ENCODE measurements around the gene USP17L18. TPM values are rescaled to one million over a fixed set of nuclear protein-coding genes. Genes with fewer than 3 reads are reported as not detected.
"Not testable (repeated sequence)": the region's sequence is repeated elsewhere in the genome, so short reads cannot be mapped to it uniquely, and the experiment has no call there.

The USP17L18 gene
- total RNA-seq (2016; rRNA removed; fragmentation: Illumina TruSeq; extraction: Trizol) = not detected in 2 replicates
- not detected in 2 replicates for total RNA-seq (2016; cell fraction: cytosol; rRNA removed; fragmentation: Illumina TruSeq; extraction: Trizol; ENCODE audit: low read depth)
- total RNA-seq (2016; cell fraction: insoluble cytoplasmic fraction; rRNA removed; fragmentation: Illumina TruSeq; extraction: Trizol) = not detected in 2 replicates
- total RNA-seq (2016; cell fraction: membrane; rRNA removed; fragmentation: Illumina TruSeq; extraction: Trizol) = not detected in 2 replicates
- total RNA-seq (2016; cell fraction: nucleus; rRNA removed; fragmentation: Illumina TruSeq; extraction: Trizol) = not detected in 2 replicates
- polyA plus RNA-seq (2011; rRNA removed) = not detected in 2 replicates
- not detected in 2 replicates for polyA plus RNA-seq (2011; cell fraction: cytosol; rRNA removed)
- polyA plus RNA-seq (2011; cell fraction: nucleus; rRNA removed) = not detected in 2 replicates
- polyA plus RNA-seq (2012) = not detected in 2 replicates
- not detected in 2 replicates for polyA plus RNA-seq (2016; cell fraction: cytosol; fragmentation: Illumina TruSeq; extraction: Trizol; ENCODE audit: low read depth)
- not detected in 2 replicates for polyA plus RNA-seq (2016; cell fraction: insoluble cytoplasmic fraction; fragmentation: Illumina TruSeq; extraction: Trizol; ENCODE audit: low read depth)
- not detected in 2 replicates for polyA plus RNA-seq (2016; cell fraction: membrane; fragmentation: Illumina TruSeq; extraction: Trizol; ENCODE audit: low read depth)
- polyA plus RNA-seq (2016; cell fraction: nucleus; fragmentation: Illumina TruSeq; extraction: Trizol; ENCODE audit: insufficient read depth, low read depth) = not detected in 2 replicates
- polyA minus RNA-seq (2011; rRNA and poly(A)+ RNA removed; ENCODE audit: low replicate concordance) = not detected in 2 replicates
- polyA minus RNA-seq (2011; cell fraction: cytosol; rRNA and poly(A)+ RNA removed) = not detected in 2 replicates
- polyA minus RNA-seq (2011; cell fraction: nucleus; rRNA and poly(A)+ RNA removed) = not detected in 2 replicates
- not detected for Bru-seq, nascent RNA
- BruChase-seq, experiment 1, labeled RNA remaining after a 6-hour chase = not detected
- not detected for BruChase-seq, experiment 2, labeled RNA remaining after a 2-hour chase
- long read RNA-seq, experiment 1 = 0 reads
- long read RNA-seq, experiment 2 = 0 reads

DNA sequence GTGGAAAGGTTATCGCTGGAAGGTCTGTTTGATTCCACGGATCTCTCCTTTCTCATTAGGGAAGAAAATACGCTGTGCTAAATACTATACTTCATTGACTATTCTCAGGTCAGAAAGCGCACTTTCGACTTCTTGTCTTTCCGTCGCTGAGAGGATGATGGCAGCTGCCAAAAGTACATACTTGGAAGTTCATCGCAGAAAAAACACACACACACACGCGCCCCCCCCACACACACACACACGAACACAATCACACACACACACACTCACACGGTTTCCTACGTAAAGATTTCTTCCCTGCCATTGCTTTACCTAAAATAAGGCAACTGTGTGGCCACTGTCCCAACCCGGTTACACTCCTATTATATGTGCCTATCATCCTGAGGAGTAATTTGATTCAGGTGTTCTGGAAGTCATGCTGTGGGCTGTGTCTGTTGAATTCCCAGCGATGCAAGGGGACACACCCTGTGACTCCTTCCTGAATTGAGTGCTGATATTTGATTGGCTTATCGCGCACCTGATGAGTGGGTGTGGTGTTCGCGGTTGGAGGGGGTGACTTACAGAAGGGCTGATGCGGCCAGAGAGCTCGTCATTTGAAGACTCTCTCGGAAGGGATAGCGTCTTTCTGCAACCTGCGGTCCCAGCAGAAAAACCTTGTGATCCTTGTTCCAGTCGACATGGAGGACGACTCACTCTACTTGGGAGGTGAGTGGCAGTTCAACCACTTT, at the start of gene USP17L18:
Gene USP17L18, plus strand, starts transcription at position 678 of the 728 bp plus-strand sequence. Its CDS starts 0 bp downstream, at position 678.
- 49% methylated on average over 22 of the region's 26 CpGs for WGBS (ENCODE audit: low lambda C conversion rate)
- POLR2A ChIA-PET; H3K27ac ChIP-seq (ENCODE audit: extremely low read length, insufficient read depth, low read length); BruUV-seq (replicated peaks); in situ Hi-C loops (cut with HindIII; ENCODE audit: extremely low pct_ligation_motif_present, low pct_unique_long_range_greater_than_20kb); H3K9me3 ChIP-seq (ENCODE audit: low read length); FAIRE-seq; H4K20me1 ChIP-seq (ENCODE audit: insufficient read depth, low read length); H3K4me1 ChIP-seq (ENCODE audit: insufficient read depth, low read length); ATAC-seq; CTCF ChIA-PET (ENCODE audit: low intra/inter-chr PET ratio, low total read pairs); H3K4me3 ChIP-seq (replicated peaks in 1 of 3; ENCODE audit: insufficient read depth in 1 of 3, low read depth in 2 of 3, low read length in 3 of 3); H3K79me2 ChIP-seq (ENCODE audit: insufficient read depth, low read length); DNase-seq (ENCODE audit: low spot score); intact Hi-C loops (cut with micrococcal nuclease; ENCODE audit: unreplicated experiment); H2AFZ ChIP-seq (ENCODE audit: low read length); H3K4me2 ChIP-seq (ENCODE audit: low read depth, low read length); H3K9ac ChIP-seq (ENCODE audit: insufficient read depth, low read depth, low read length); H3K36me3 ChIP-seq (replicated peaks in 1 of 2; ENCODE audit: control insufficient read depth in 1 of 2, insufficient read depth in 2 of 2, low read length in 2 of 2); H3K27me3 ChIP-seq (ENCODE audit: control insufficient read depth in 1 of 2, insufficient read depth in 2 of 2, low read length in 2 of 2): not testable (repeated sequence)

DNA sequence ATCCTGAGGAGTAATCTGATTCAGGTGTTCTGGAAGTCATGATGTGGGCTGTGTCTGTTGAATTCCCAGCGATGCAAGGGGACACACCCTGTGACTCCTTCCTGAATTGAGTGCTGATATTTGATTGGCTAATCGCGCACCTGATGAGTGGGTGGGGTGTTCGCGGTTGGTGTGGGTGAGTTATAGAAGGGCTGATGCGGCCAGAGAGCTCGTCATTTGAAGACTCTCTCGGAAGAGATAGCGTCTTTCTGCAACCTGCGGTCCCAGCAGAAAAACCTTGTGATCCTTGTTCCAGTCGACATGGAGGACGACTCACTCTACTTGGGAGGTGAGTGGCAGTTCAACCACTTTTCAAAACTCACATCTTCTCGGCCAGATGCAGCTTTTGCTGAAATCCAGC, 38.1 kb upstream of the USP17L18 start, which contains the start of gene USP17L10:
Gene USP17L10, plus strand, starts transcription at position 301 of the 400 bp plus-strand sequence. Its CDS starts 0 bp downstream, at position 301.
- H3K9ac ChIP-seq (ENCODE audit: insufficient read depth, low read depth, low read length); H3K27ac ChIP-seq (ENCODE audit: extremely low read length, insufficient read depth, low read length); DNase-seq (ENCODE audit: low spot score); H3K79me2 ChIP-seq (ENCODE audit: insufficient read depth, low read length); H2AFZ ChIP-seq (ENCODE audit: low read length); H4K20me1 ChIP-seq (ENCODE audit: insufficient read depth, low read length); FAIRE-seq; H3K4me3 ChIP-seq (replicated peaks in 1 of 3; ENCODE audit: insufficient read depth in 1 of 3, low read depth in 2 of 3, low read length in 3 of 3); BruUV-seq (replicated peaks); H3K9me3 ChIP-seq (ENCODE audit: low read length); ATAC-seq; H3K36me3 ChIP-seq (replicated peaks in 1 of 2; ENCODE audit: control insufficient read depth in 1 of 2, insufficient read depth in 2 of 2, low read length in 2 of 2); CTCF ChIA-PET (ENCODE audit: low intra/inter-chr PET ratio, low total read pairs); intact Hi-C loops (cut with micrococcal nuclease; ENCODE audit: unreplicated experiment); in situ Hi-C loops (cut with HindIII; ENCODE audit: extremely low pct_ligation_motif_present, low pct_unique_long_range_greater_than_20kb); H3K27me3 ChIP-seq (ENCODE audit: control insufficient read depth in 1 of 2, insufficient read depth in 2 of 2, low read length in 2 of 2); POLR2A ChIA-PET; H3K4me2 ChIP-seq (ENCODE audit: low read depth, low read length); H3K4me1 ChIP-seq (ENCODE audit: insufficient read depth, low read length): not testable (repeated sequence)
- 75% methylated on average over 4 of the region's 13 CpGs for WGBS (ENCODE audit: low lambda C conversion rate)

DNA sequence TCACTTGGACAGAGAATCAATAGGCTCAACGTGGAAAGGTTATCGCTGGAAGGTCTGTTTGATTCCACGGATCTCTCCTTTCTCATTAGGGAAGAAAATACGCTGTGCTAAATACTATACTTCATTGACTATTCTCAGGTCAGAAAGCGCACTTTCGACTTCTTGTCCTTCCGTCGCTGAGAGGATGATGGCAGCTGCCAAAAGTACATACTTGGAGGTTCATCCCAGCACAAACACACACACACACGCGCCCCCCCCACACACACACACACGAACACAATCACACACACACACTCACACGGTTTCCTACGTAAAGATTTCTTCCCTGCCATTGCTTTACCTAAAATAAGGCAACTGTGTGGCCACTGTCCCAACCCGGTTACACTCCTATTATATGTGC, 33.7 kb upstream of the USP17L18 start:
- DNase-seq (ENCODE audit: low spot score); in situ Hi-C loops (cut with HindIII; ENCODE audit: extremely low pct_ligation_motif_present, low pct_unique_long_range_greater_than_20kb); FAIRE-seq: not testable (repeated sequence)

More for the DNA sequence above, 33.7 kb upstream of the USP17L18 start:
- H3K79me2 ChIP-seq (ENCODE audit: insufficient read depth, low read length); BruUV-seq (replicated peaks); H3K4me3 ChIP-seq (replicated peaks in 1 of 3; ENCODE audit: insufficient read depth in 1 of 3, low read depth in 2 of 3, low read length in 3 of 3); POLR2A ChIA-PET; CTCF ChIA-PET (ENCODE audit: low intra/inter-chr PET ratio, low total read pairs); H3K4me2 ChIP-seq (ENCODE audit: low read depth, low read length); H3K27me3 ChIP-seq (ENCODE audit: control insufficient read depth in 1 of 2, insufficient read depth in 2 of 2, low read length in 2 of 2); H3K27ac ChIP-seq (ENCODE audit: extremely low read length, insufficient read depth, low read length); intact Hi-C loops (cut with micrococcal nuclease; ENCODE audit: unreplicated experiment); ATAC-seq; H3K36me3 ChIP-seq (replicated peaks in 1 of 2; ENCODE audit: control insufficient read depth in 1 of 2, insufficient read depth in 2 of 2, low read length in 2 of 2); H4K20me1 ChIP-seq (ENCODE audit: insufficient read depth, low read length); H2AFZ ChIP-seq (ENCODE audit: low read length); H3K9ac ChIP-seq (ENCODE audit: insufficient read depth, low read depth, low read length); H3K4me1 ChIP-seq (ENCODE audit: insufficient read depth, low read length); H3K9me3 ChIP-seq (ENCODE audit: low read length): not testable (repeated sequence)
- WGBS (ENCODE audit: low lambda C conversion rate) = 41% methylated on average over 12 of the region's 14 CpGs

All from HepG2 (cell line).